ENCODE data around the gene GABRG3. TPM values are rescaled to one million over a fixed set of nuclear protein-coding genes. Genes with fewer than 3 reads are reported as not detected.

GABRG3 gene
- total RNA-seq, 1 donor from 2014 or later = not detected

- TF ChIP-seq, protein P1, sequence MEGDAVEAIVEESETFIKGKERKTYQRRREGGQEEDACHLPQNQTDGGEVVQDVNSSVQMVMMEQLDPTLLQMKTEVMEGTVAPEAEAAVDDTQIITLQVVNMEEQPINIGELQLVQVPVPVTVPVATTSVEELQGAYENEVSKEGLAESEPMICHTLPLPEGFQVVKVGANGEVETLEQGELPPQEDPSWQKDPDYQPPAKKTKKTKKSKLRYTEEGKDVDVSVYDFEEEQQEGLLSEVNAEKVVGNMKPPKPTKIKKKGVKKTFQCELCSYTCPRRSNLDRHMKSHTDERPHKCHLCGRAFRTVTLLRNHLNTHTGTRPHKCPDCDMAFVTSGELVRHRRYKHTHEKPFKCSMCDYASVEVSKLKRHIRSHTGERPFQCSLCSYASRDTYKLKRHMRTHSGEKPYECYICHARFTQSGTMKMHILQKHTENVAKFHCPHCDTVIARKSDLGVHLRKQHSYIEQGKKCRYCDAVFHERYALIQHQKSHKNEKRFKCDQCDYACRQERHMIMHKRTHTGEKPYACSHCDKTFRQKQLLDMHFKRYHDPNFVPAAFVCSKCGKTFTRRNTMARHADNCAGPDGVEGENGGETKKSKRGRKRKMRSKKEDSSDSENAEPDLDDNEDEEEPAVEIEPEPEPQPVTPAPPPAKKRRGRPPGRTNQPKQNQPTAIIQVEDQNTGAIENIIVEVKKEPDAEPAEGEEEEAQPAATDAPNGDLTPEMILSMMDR (IDR thresholded peaks at IDR 0.05; ENCODE audit: insufficient read depth, low read length, severe bottlenecking) = no peak
- Histone ChIP-seq H3K4me3 (ENCODE audit: low read depth, low read length) (no peak overlapping the region), H3K36me3 (ENCODE audit: control insufficient read depth, insufficient read depth, low read length) (no peaks in the 10 kb centered on the region), H3K27me3 (ENCODE audit: control insufficient read depth, insufficient read depth, low read length) (no peaks in the 10 kb centered on the region)
- no peak for DNase-seq (ENCODE audit: low read depth)
- no peak for FAIRE-seq
Observed at GRCh38 chr15:27235161-27235560, 264.2 kb downstream of the GABRG3 start.

GRCh38 chr15:27235681-27236080 lies 264.7 kb downstream of the GABRG3 start:
- H3K36me3 ChIP-seq (ENCODE audit: control insufficient read depth, insufficient read depth, low read length) = no peaks in the 10 kb centered on the region
- H3K4me3 ChIP-seq (ENCODE audit: low read depth, low read length) = no peak overlapping the region
- no peaks in the 10 kb centered on the region for H3K27me3 ChIP-seq (ENCODE audit: control insufficient read depth, insufficient read depth, low read length)
- TF ChIP-seq, protein P1 (IDR thresholded peaks at IDR 0.05; ENCODE audit: insufficient read depth, low read length, severe bottlenecking) = no peak
- FAIRE-seq = no peak
- no peak for DNase-seq (ENCODE audit: low read depth)

DNA sequence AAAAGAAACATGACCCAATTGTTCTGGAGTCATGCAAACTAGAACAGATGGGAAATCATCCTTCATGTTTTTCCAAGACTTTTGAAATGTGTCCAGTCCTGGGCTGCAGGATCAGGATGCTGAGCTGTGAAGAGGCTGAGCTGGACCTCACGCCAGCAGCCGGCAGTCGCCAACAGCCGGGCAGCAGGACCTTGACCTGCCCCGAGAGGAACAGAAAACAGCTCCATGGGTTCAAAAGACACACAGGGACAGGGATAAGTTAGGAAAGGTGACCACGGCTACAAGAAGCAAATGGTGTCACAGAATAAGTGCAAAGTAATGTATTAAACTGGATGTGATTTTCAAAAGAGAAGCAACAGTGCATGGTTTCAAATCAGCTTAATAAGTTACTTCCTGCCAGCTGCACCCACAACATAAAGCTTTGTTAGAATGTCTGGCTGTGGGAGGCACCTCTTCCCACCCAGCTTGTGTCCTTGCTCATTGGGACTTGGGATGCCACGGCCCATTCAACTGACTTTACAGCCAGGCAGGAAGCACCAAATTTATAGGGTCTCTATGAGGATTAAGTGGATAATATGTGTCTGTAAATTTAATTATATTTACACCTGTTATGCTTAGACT lies 266.4 kb downstream of the GABRG3 start:
- H3K4me3 ChIP-seq (ENCODE audit: low read depth, low read length) = no peak overlapping the region
- H3K36me3 ChIP-seq (ENCODE audit: control insufficient read depth, insufficient read depth, low read length) = no peaks in the 10 kb centered on the region
- H3K27me3 ChIP-seq (ENCODE audit: control insufficient read depth, insufficient read depth, low read length) = no peaks in the 10 kb centered on the region
- DNase-seq (ENCODE audit: low read depth) (no peak), FAIRE-seq (no peak)
- TF ChIP-seq, protein P1 (IDR thresholded peaks at IDR 0.05; ENCODE audit: insufficient read depth, low read length, severe bottlenecking) = no peak

- no peaks in the 10 kb centered on the region for H3K27me3 ChIP-seq (ENCODE audit: control insufficient read depth, insufficient read depth, low read length)
- no peak for FAIRE-seq
- TF ChIP-seq, protein P1 (IDR thresholded peaks at IDR 0.05; ENCODE audit: insufficient read depth, low read length, severe bottlenecking) = no peak
- H3K4me3 ChIP-seq (ENCODE audit: low read depth, low read length) = no peak overlapping the region
- no peaks in the 10 kb centered on the region for H3K36me3 ChIP-seq (ENCODE audit: control insufficient read depth, insufficient read depth, low read length)
- DNase-seq (ENCODE audit: low read depth) = no peak
Observed at GRCh38 chr15:27238209-27238608, 267.2 kb downstream of the GABRG3 start.

DNA sequence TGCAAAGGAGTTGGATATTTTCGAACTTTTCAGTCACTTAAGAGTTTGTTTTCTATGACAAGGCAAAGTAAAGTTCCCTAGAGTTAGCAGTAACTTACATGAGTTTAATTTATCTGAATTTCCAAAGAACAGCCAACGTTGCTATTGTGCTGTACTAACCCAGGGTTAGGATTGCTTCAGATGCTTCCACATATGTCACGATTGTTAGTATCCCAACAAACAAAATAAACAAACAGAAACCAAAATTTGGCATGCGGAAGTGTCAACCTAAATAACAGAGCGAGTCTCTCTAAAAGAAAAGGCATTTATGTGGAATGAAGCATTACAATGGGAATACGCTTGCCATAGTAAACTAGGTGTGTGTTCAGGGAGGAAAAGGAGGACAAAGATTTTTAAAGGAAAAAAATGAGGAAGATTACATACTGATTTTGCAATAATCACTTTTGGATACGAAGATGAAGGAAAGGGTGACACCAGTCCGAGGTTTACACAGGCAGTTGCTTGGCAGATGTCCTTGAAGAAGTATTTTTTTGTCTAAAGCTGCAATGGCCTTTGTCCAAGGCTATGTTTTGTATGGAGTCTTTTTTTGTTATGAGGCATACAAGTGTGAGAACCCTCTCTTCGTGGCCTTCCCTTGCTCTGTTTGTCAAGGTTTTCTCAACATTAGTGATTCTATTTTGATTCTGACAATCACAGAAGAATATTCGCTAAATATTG lies 267.9 kb downstream of the GABRG3 start:
- H3K4me3 ChIP-seq (ENCODE audit: low read depth, low read length) = no peak overlapping the region
- TF ChIP-seq, protein P1 (IDR thresholded peaks at IDR 0.05; ENCODE audit: insufficient read depth, low read length, severe bottlenecking) = no peak
- no peaks in the 10 kb centered on the region for H3K36me3 ChIP-seq (ENCODE audit: control insufficient read depth, insufficient read depth, low read length)
- H3K27me3 ChIP-seq (ENCODE audit: control insufficient read depth, insufficient read depth, low read length) = no peaks in the 10 kb centered on the region
- no peak for FAIRE-seq
- DNase-seq (ENCODE audit: low read depth) = no peak
